HepG2 (cell line): ENCODE data around the gene GNAL. TPM values are rescaled to one million over a fixed set of nuclear protein-coding genes. Genes with fewer than 3 reads are reported as not detected.

ENCODE experiments used
- ATAC-seq: fragments of 200-7000 bp; cut with Tn5 transposase; 3 replicates; pipeline ENCODE4 v1.9.1; 2020; ENCODE audit warnings: mild to moderate bottlenecking, moderate library complexity
- BruUV-seq: library from RNA; stranded (reverse); fragments of 400-500 nt; replicated peaks from 2 replicates; lab custom pipeline; 2021; lab: Mats Ljungman, UMichigan
- CTCF ChIA-PET: fragments of 300-600 bp; formaldehyde crosslinking; extraction: SDS; loops from one replicate; lab custom pipeline; 2021; ENCODE audit warnings: low total read pairs, inconsistent platforms, low intra/inter-chr PET ratio; lab: Yijun Ruan, JAX
- POLR2A ChIA-PET: fragments of 350-600 bp; sonication (Branson Sonifier 250); formaldehyde crosslinking; loops from one replicate; lab custom pipeline; 2020; ENCODE audit warnings: antibody characterized with exemption, inconsistent platforms; lab: Yijun Ruan, JAX
- DNase-seq: peaks from one replicate; pipeline ENCODE4 v3.0.0-alpha.2; 2015; ENCODE audit warnings: low spot score
- FAIRE-seq: peaks from 3 replicates; lab custom pipeline; 2011; peaks lifted over from hg19 to GRCh38; lab: Jason Lieb, UNC
- H2AFZ ChIP-seq: one replicate; pipeline ENCODE4 v1.6.1; 2011; ENCODE audit warnings: low read length, inconsistent platforms
- H3K27ac ChIP-seq: fragments of 300-600 bp; 3 replicates; pipeline ENCODE4 v1.8.0; 2011; ENCODE audit warnings: mixed run types, mild to moderate bottlenecking, mixed read lengths, low read length, inconsistent platforms; ENCODE audit not compliant: insufficient read depth; ENCODE audit errors: extremely low read length
- H3K27me3 ChIP-seq, 2 experiments: fragments of 200-600 bp in 1 of 2; 2 replicates in 1 of 2; 3 replicates in 1 of 2; pipeline versions ENCODE4 v1.6.0 to v1.8.0; 2011; ENCODE audit warnings: low read length in 2 of 2, mild to moderate bottlenecking in 2 of 2, moderate library complexity in 2 of 2, inconsistent platforms in 1 of 2; ENCODE audit not compliant: insufficient read depth in 2 of 2, control insufficient read depth in 1 of 2
- H3K36me3 ChIP-seq, 2 experiments: fragments of 200-600 bp in 1 of 2; replicated peaks in 1 of 2; 2 replicates in 1 of 2; 3 replicates in 1 of 2; pipeline versions ENCODE4 v1.5.1 to v1.8.0; 2011; ENCODE audit warnings: low read length in 2 of 2, inconsistent platforms in 1 of 2; ENCODE audit not compliant: insufficient read depth in 2 of 2, control insufficient read depth in 1 of 2
- H3K4me1 ChIP-seq: 2 replicates; pipeline ENCODE4 v1.5.1; 2012; ENCODE audit warnings: low read length, inconsistent platforms; ENCODE audit not compliant: insufficient read depth
- H3K4me2 ChIP-seq: 2 replicates; pipeline ENCODE4 v1.6.0; 2011; ENCODE audit warnings: low read depth, low read length, inconsistent platforms
- H3K4me3 ChIP-seq, 3 experiments: fragments of 200-600 bp in 1 of 3; sonication (generic), shearing (Covaris generic) in 1 of 3; replicated peaks in 1 of 3; 2 replicates each; pipeline ENCODE4 v1.5.1; 2011 to 2016; ENCODE audit warnings: low read length in 3 of 3, inconsistent platforms in 2 of 3, low read depth in 2 of 3, mild to moderate bottlenecking in 2 of 3, control low read depth in 1 of 3, mixed read lengths in 1 of 3; ENCODE audit not compliant: insufficient read depth in 1 of 3
- H3K79me2 ChIP-seq: one replicate; pipeline ENCODE4 v1.6.1; 2011; ENCODE audit warnings: low read length, inconsistent platforms; ENCODE audit not compliant: insufficient read depth
- H3K9ac ChIP-seq: 2 replicates; pipeline ENCODE4 v1.6.0; 2011; ENCODE audit warnings: mild to moderate bottlenecking, low read depth, low read length, inconsistent platforms; ENCODE audit not compliant: insufficient read depth
- H3K9me3 ChIP-seq: 2 replicates; pipeline ENCODE4 v1.5.1; 2012; ENCODE audit warnings: mild to moderate bottlenecking, low read length
- H4K20me1 ChIP-seq: 2 replicates; pipeline ENCODE4 v1.6.0; 2011; ENCODE audit warnings: inconsistent platforms, mild to moderate bottlenecking, low read length, moderate library complexity; ENCODE audit not compliant: insufficient read depth
- ADNP ChIP-seq: sonication (generic); formaldehyde crosslinking; IDR thresholded peaks from 2 replicates; pipeline ENCODE4 v1.4.0; 2020; ENCODE audit warnings: missing genetic modification reagents
- DNMT3B ChIP-seq: conservative IDR thresholded peaks from 2 replicates; pipeline ENCODE4 v1.6.1; 2016; ENCODE audit warnings: missing biosample characterization, control low read depth
- EHMT2 ChIP-seq: fragments of 200-600 bp; sonication (generic); IDR thresholded peaks from 2 replicates; pipeline ENCODE4 v1.7.0; 2017; ENCODE audit warnings: antibody characterized with exemption, low read depth, low read length, borderline replicate concordance
- PRMT3 ChIP-seq: sonication (generic); formaldehyde crosslinking; IDR thresholded peaks from 2 replicates; pipeline ENCODE4 v1.8.1; 2022; ENCODE audit warnings: low read depth, mild to moderate bottlenecking, moderate library complexity, missing genetic modification reagents, borderline replicate concordance
- STAT5B ChIP-seq: sonication (generic); formaldehyde crosslinking; IDR thresholded peaks from 2 replicates; pipeline ENCODE4 v1.4.0; 2020; ENCODE audit warnings: missing genetic modification reagents
- ZNF333 ChIP-seq: sonication (generic); formaldehyde crosslinking; IDR thresholded peaks from 2 replicates; pipeline ENCODE4 v1.4.0; 2020; ENCODE audit warnings: mild to moderate bottlenecking, missing genetic modification reagents, borderline replicate concordance
- ZNF550 ChIP-seq: sonication (generic); formaldehyde crosslinking; IDR thresholded peaks from 2 replicates; pipeline ENCODE4 v1.4.0; 2020; ENCODE audit warnings: mild to moderate bottlenecking, missing genetic modification reagents, borderline replicate concordance
- ZNF572 ChIP-seq: sonication (generic); formaldehyde crosslinking; IDR thresholded peaks from 2 replicates; pipeline ENCODE4 v1.5.1; 2020; ENCODE audit warnings: mild to moderate bottlenecking, missing genetic modification reagents
- ZNF75D ChIP-seq: sonication (generic); formaldehyde crosslinking; IDR thresholded peaks from 2 replicates; pipeline ENCODE4 v1.8.1; 2023; ENCODE audit warnings: missing genetic modification reagents, mild to moderate bottlenecking, borderline replicate concordance
- WGBS: methylation state at CpG from one replicate; pipeline ENCODE4 v1.1.6; 2017; ENCODE audit warnings: low lambda C conversion rate; 5-methylcytosine and 5-hydroxymethylcytosine counted together
- in situ Hi-C: cut with HindIII; loops from 2 replicates; pipeline ENCODE4 v1.10.0; 2017; ENCODE audit warnings: low pct_unique_long_range_greater_than_20kb; ENCODE audit not compliant: extremely low pct_ligation_motif_present
- intact Hi-C: fragments of 100-400 bp; cut with micrococcal nuclease; formaldehyde crosslinking; loops from one replicate; pipeline ENCODE4 v1.10.0; 2022; ENCODE audit not compliant: unreplicated experiment
- polyA plus RNA-seq, 8 experiments: library from polyadenylated mRNA; depleted of rRNA in 3 of 8; stranded (reverse) in 7 of 8; unstranded in 1 of 8; fragments of >200 nt; fragmentation: Illumina TruSeq in 4 of 8; extraction: Trizol in 4 of 8; gene quantifications; 2 replicates each; pipeline versions ENCODE4 v1.2.1 to v1.2.3, GENCODE V29; 2011 to 2016; ENCODE audit warnings: low read depth in 4 of 8, missing spikeins in 1 of 8, mixed read lengths in 1 of 8; ENCODE audit not compliant: insufficient read depth in 1 of 8
- total RNA-seq, 5 experiments: library from RNA; depleted of rRNA; stranded (reverse); fragments of >200 nt; fragmentation: Illumina TruSeq; extraction: Trizol; gene quantifications; 2 replicates each; pipeline ENCODE4 v1.2.3, GENCODE V29; 2016; ENCODE audit warnings: low read depth in 1 of 5
- TF ChIP-seq, protein P1 (sequence below): sonication (generic); formaldehyde crosslinking; IDR thresholded peaks from 2 replicates; pipeline ENCODE4 v1.4.0; 2020; ENCODE audit warnings: missing genetic modification reagents, borderline replicate concordance
- TF ChIP-seq, protein P2 (sequence below): sonication (generic); formaldehyde crosslinking; IDR thresholded peaks from 2 replicates; pipeline ENCODE4 v1.8.0; 2022; ENCODE audit warnings: missing genetic modification reagents, low read depth, mild to moderate bottlenecking, borderline replicate concordance

Gene GNAL
- total and polyA plus RNA-seq, 2 of the 13 experiments (the other 11 are each of a cell fraction or from before 2014, with no cell fraction given), result 0.87 to 1.4 TPM

DNA sequence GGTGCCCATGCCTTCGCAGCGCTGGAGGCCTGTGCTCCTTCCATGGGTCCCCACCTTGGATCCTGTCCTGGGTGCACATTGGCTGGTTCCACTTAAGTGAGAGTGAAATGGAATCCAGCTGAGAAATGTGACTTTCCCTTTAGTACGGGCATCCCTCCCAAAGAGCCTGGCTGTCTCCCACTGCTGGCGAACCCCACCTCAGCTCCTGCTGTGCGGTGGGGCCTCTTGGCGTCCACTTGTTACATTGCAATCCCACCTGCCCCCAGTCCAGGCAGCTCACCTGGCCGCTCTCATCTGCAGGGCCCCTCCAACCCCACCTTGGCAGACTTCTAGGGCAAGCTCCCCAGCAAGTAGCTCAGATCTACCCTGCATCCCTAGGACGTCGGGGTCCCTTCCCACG lies 35.5 kb upstream of the GNAL start:
- BruUV-seq, result no TSS peak
- Histone ChIP-seq H3K4me3 (no peak overlapping the region), H2AFZ (no peak overlapping the region), H4K20me1 (no peaks in the 10 kb centered on the region), H3K27ac (no peak overlapping the region), H3K9ac (no peak overlapping the region), H3K36me3 (no peaks in the 10 kb centered on the region), H3K4me2 (no peak overlapping the region), H3K4me1 (no peaks in the 10 kb centered on the region), H3K9me3 (no peaks in the 10 kb centered on the region), H3K27me3 (peaks cover 6 to 38% of the 10 kb centered on the region in 2 experiments; a peak in 4 of 5 replicates), H3K79me2 (no peaks in the 10 kb centered on the region)
- in situ Hi-C loops, result loop anchor here (10.0 kb wide), 2 partner anchors 71 to 391 kb away; no protein-coding TSS in a partner anchor
- intact Hi-C loops, result loop anchor here (10.0 kb wide), 1 partner anchor 91 kb away; no protein-coding TSS in a partner anchor
- ChIA-PET POLR2A (no interaction called here), CTCF (no interaction called here)
- WGBS, result 27% methylated on average over 8 of the region's 10 CpGs
- DNase-seq (no peak), ATAC-seq (no peak), FAIRE-seq (no peak)
- TF ChIP-seq, protein P1, sequence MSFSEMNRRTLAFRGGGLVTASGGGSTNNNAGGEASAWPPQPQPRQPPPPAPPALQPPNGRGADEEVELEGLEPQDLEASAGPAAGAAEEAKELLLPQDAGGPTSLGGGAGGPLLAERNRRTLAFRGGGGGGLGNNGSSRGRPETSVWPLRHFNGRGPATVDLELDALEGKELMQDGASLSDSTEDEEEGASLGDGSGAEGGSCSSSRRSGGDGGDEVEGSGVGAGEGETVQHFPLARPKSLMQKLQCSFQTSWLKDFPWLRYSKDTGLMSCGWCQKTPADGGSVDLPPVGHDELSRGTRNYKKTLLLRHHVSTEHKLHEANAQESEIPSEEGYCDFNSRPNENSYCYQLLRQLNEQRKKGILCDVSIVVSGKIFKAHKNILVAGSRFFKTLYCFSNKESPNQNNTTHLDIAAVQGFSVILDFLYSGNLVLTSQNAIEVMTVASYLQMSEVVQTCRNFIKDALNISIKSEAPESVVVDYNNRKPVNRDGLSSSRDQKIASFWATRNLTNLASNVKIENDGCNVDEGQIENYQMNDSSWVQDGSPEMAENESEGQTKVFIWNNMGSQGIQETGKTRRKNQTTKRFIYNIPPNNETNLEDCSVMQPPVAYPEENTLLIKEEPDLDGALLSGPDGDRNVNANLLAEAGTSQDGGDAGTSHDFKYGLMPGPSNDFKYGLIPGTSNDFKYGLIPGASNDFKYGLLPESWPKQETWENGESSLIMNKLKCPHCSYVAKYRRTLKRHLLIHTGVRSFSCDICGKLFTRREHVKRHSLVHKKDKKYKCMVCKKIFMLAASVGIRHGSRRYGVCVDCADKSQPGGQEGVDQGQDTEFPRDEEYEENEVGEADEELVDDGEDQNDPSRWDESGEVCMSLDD (CRISPR knock-in tag), result no peak
- no peak for TF ChIP-seq ZNF75D (CRISPR knock-in tag)
- no peak for TF ChIP-seq DNMT3B
- TF ChIP-seq, protein P2, sequence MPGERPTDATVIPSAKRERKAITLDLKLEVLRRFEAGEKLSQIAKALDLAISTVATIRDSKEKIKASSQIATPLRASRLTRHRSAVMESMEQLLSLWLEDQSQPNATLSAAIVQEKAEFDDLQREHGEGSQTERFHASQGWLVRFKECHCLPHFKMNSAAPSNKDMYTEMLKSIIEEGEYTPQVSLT (CRISPR knock-in tag), result no peak
- no peak for TF ChIP-seq EHMT2
- TF ChIP-seq ZNF572 (CRISPR knock-in tag), result no peak
- TF ChIP-seq STAT5B, result no peak
- no peak for TF ChIP-seq ADNP (CRISPR knock-in tag)
- TF ChIP-seq PRMT3 (CRISPR knock-in tag), result no peak
- TF ChIP-seq ZNF333 (CRISPR knock-in tag), result no peak
- no peak for TF ChIP-seq ZNF550 (CRISPR knock-in tag)
